ENCODE results near the gene LRMDA. TPM values are rescaled to one million over a fixed set of nuclear protein-coding genes. Genes with fewer than 3 reads are reported as not detected.

Gene LRMDA
- total and polyA plus RNA-seq, 2 of the 13 experiments (the other 11 are each of a cell fraction or from before 2014, with no cell fraction given) = 13.4 to 22.0 TPM

GRCh38 chr10:75404815-75405597 is 26.4 kb upstream of the LRMDA start (continued):
- TF ChIP-seq ZNF800 (CRISPR knock-in tag; IDR thresholded peaks at IDR 0.05) (peak; percentile 86), ZNF629 (CRISPR knock-in tag; conservative IDR thresholded peaks at IDR 0.05) (0 out of 2 replicates have a peak, but pooled peaks have one; percentile 35), NRL (CRISPR knock-in tag; IDR thresholded peaks at IDR 0.05; ENCODE audit: borderline replicate concordance) (0 out of 2 replicates have a peak, but pooled peaks have one; percentile 13), ZNF563 (CRISPR knock-in tag; IDR thresholded peaks at IDR 0.05) (peak; percentile 50; the same call in 1 of the 2 replicates), GATAD1 (CRISPR knock-in tag; IDR thresholded peaks at IDR 0.05) (0 out of 2 replicates have a peak, but pooled peaks have one; percentile 38), SPEN (CRISPR knock-in tag; IDR thresholded peaks at IDR 0.05; ENCODE audit: low read depth) (no peak; the same call in 1 of the 2 replicates), NBN (conservative IDR thresholded peaks at IDR 0.05) (no peak), ZNF501 (CRISPR knock-in tag; IDR thresholded peaks at IDR 0.05) (0 out of 2 replicates have a peak, but pooled peaks have one; percentile 88), AKAP8 (CRISPR knock-in tag; IDR thresholded peaks at IDR 0.05) (peak; percentile 82), NKX3-1 (CRISPR knock-in tag; IDR thresholded peaks at IDR 0.05) (peak; percentile 76; the same call in 1 of the 2 replicates), ZFP82 (CRISPR knock-in tag; IDR thresholded peaks at IDR 0.05; ENCODE audit: borderline replicate concordance) (peak; percentile 20; the same call in 1 of the 2 replicates), ZNF264 (CRISPR knock-in tag; IDR thresholded peaks at IDR 0.05) (0 out of 2 replicates have a peak, but pooled peaks have one; percentile 47), ZHX1 (CRISPR knock-in tag; IDR thresholded peaks at IDR 0.05; ENCODE audit: low read depth) (peak; percentile 71; the same call in 1 of the 2 replicates), NR2C2 (CRISPR knock-in tag; IDR thresholded peaks at IDR 0.05; ENCODE audit: borderline replicate concordance) (peak; percentile 59; the same call in 1 of the 2 replicates), NCOA1 (CRISPR knock-in tag; IDR thresholded peaks at IDR 0.05) (no peak), ZBTB14 (CRISPR knock-in tag; IDR thresholded peaks at IDR 0.05) (peak; percentile 85)
- TF ChIP-seq, protein P1, sequence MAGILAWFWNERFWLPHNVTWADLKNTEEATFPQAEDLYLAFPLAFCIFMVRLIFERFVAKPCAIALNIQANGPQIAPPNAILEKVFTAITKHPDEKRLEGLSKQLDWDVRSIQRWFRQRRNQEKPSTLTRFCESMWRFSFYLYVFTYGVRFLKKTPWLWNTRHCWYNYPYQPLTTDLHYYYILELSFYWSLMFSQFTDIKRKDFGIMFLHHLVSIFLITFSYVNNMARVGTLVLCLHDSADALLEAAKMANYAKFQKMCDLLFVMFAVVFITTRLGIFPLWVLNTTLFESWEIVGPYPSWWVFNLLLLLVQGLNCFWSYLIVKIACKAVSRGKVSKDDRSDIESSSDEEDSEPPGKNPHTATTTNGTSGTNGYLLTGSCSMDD (CRISPR knock-in tag; IDR thresholded peaks at IDR 0.05) = no peak
- TF ChIP-seq, protein P2, sequence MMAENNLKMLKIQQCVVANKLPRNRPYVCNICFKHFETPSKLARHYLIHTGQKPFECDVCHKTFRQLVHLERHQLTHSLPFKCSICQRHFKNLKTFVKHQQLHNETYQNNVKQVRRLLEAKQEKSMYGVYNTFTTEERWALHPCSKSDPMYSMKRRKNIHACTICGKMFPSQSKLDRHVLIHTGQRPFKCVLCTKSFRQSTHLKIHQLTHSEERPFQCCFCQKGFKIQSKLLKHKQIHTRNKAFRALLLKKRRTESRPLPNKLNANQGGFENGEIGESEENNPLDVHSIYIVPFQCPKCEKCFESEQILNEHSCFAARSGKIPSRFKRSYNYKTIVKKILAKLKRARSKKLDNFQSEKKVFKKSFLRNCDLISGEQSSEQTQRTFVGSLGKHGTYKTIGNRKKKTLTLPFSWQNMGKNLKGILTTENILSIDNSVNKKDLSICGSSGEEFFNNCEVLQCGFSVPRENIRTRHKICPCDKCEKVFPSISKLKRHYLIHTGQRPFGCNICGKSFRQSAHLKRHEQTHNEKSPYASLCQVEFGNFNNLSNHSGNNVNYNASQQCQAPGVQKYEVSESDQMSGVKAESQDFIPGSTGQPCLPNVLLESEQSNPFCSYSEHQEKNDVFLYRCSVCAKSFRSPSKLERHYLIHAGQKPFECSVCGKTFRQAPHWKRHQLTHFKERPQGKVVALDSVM (CRISPR knock-in tag; IDR thresholded peaks at IDR 0.05) = peak; percentile 30; the same call in 1 of the 2 replicates
- TF ChIP-seq, protein P3, sequence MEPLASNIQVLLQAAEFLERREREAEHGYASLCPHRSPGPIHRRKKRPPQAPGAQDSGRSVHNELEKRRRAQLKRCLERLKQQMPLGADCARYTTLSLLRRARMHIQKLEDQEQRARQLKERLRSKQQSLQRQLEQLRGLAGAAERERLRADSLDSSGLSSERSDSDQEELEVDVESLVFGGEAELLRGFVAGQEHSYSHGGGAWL (CRISPR knock-in tag; IDR thresholded peaks at IDR 0.05) = peak; percentile 77

Data from HepG2 (cell line).